ENCODE data around the gene MMP24.
A peak's percentile ranks its signal among the peaks of the same experiment; 100 is the strongest.
"Not testable (repeated sequence)": the region's sequence is repeated elsewhere in the genome, so short reads cannot be mapped to it uniquely, and the experiment has no call there.

Gene MMP24

GRCh38 chr20:35223941-35224340 is 2.5 kb upstream of the MMP24 start:
- no peak for DNase-seq (ENCODE audit: low spot score)

DNA sequence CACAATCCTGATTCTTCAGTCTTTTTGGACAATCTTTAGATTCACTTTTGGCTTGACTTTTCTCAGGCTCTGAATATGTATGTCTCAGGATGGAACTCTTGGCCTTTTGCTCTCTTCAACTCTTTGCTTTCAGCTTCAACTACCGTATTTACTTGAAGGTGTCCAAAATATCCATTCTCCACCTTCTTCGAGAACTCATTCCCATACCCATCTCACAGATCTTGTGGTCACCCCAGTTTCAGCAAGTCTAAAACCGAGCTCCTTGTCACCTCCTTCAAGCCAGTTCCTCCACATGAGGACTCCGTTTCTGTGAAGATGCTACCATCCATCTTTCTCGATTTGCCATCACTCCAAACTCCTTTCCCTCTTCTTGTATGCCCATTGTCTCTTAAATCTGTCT is 2.0 kb upstream of the MMP24 start:
- no peak for DNase-seq (ENCODE audit: low spot score)

DNA sequence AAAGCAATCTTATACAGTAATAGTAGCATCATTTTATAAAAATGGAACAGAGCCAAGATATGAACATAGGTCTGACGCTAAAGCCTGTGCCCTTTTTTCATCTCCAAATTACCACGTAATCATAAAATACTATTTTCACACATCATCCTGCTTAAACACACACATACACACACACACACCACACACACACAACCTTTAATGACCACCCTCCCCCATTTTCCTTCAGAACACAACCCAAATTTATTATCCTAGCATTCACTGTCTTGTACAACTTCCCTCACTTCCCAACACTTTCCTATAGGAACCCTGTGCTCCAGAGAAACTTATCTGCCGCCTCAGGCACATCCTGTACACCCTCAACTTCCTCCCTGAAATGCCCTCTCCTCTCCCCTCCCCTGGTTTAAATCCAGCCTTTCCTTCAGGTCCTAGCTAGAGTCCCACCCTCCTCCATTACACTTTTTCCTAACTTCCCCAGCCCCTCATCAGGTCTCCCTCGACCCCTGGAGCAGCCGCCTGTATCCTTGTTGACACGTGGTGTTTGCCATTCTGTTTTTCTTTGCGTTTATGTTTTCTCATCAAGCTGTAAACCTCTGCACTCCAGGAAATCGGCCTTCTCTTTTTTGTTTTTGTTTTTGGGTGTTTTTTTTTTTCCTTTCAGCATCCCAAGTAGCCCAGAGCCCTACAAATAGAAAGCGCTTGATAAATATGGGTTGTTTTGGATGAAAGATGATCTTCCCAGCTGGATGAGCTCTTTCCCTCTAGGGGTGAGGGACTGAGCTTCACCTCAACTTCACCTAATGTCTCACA is 968 bp upstream of the MMP24 start:
- no peak for DNase-seq (ENCODE audit: low spot score)

DNA sequence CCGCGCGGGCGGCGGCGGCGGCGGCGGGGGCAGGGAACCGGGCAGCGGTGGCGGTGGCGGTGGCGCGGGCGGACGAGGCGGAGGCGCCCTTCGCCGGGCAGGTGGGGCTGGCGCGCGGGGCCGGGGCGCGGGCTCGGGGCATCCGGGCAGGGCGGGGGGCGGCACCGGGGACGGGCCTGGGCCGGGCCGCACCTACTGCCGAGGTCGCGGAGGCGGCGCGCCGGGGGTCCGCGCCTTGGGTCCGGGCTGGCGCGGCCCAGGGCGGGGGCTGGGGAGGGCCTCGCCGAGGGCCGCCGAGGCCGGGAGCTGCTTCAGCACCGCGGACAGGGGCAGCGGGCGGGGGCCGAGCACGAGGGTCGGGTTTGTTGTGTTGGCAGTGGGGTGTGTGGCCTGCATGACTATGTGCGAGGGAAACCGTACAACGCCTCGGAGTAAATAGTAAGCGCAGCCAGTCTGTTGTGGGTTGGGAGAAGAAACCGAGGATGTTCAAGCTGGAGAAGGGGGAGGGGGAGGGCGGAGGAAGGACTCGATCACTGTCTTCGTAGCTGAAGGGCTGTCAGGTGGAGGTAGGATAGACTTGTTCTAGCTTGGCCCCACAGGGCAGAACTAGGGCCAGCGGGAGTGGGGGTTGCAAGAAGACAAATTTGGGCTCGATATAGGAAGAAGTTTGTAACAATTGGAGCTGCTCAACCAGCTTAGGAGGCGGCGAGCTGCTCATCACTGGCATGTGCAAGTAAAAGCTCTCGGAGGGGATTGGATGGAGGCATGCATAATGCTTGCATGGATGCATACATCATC is 593 bp downstream of the MMP24 start:
- DNase-seq (ENCODE audit: low spot score) = peak; percentile 84

DNA sequence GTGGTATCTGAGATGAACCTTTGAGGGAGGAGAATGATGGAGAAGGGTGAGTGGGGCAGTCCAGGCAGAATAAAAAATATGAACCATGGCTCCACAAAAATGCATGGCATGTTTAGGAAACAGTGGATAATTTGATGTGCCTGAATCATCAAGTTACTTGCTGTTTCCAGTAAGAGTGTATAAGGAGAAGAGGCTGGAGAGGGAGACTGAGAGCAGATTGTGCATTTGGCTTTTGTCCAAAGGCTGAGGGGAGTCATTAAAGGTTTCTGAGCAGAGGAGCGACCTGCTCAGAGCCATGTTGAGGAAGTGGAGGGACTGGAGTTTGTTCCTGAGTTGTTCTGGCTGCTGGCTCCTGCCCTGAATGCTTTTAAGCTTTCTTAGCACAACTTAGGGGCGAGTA is 6.1 kb downstream of the MMP24 start:
- DNase-seq (ENCODE audit: low spot score) = no peak

- DNase-seq (ENCODE audit: low spot score) = no peak
Measured at GRCh38 chr20:35235881-35236280, 9.4 kb downstream of the MMP24 start.

- DNase-seq (ENCODE audit: low spot score) = no peak
Measured at GRCh38 chr20:35237486-35237885, 11.0 kb downstream of the MMP24 start.

- no peak for DNase-seq (ENCODE audit: low spot score)
Measured at GRCh38 chr20:35238170-35238569, 11.7 kb downstream of the MMP24 start.

DNA sequence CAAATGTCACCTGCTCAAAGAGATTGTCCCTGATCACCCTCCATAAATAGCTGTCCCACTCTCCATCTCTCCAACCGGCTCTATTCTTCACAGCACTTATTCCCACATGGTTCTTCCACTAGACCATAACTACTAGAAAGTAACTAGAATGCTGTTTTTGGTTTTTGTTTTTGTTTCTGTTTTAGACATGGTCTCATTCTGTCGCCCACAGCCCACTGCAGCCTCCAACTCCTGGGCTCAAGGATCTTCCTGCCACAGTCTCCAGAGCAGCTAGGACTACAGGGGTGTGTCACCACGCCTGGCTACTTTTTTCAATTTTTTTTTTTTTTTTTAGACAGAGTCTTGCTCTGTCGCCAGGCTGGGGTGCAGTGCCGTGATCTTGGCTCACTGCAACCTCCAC is 12.2 kb downstream of the MMP24 start:
- DNase-seq (ENCODE audit: low spot score) = no peak

DNA sequence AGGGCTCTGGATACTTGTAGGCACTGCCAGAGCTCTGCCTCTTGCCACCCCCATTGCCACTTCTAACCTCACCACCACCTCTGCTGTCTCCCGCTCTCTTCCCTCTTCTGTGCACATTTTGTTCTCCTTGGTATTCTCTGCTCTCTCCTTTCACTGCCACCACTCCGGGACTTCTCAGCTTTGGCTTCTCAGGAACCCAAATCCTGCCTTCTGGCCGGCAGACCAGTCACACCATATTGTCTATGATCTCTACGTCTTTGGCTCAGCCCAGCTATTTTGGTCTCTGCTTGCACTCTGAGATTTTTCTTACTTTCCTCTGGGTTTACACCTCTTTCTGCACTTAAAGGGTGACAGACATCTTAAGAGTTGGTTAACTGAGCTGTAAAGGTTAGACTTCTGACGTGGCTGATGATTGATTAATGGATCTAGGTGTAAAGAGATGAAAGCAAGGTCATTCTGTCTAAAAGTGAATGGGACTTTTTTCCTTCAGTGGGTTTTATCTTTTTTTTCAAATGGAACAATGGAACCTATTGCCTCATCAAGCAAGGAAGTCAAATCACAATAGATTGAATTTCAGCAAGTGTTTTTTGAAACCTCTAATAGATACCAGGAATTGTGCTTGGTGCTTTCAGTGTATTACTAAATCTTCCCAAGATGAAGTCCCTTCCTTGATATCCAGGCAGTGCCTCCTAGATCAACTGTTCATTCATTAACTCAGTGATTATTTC is 13.8 kb downstream of the MMP24 start:
- DNase-seq (ENCODE audit: low spot score) = no peak

DNA sequence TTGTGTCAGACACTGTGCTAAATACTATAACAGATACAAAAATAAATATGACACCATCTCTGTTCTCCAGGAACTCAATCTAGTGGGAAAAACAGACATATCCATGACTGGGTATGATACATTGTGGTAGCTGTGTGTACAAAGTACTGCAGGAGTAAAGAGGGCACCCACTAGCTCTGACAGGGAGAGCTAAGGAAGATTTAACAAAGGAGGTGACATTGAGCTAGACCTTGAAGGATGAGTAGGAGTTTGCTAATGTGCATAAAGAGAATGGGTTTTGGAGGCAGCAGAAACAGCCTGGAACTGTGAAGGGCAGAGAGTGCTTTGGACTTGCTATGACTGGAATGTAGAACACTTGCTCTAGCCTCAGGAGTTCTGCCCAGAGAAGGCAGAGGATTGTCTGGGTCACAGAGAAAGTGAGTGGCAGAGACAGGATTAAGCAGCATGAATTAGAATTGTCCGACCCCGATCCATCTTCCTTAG is 14.4 kb downstream of the MMP24 start:
- no peak for DNase-seq (ENCODE audit: low spot score)

DNA sequence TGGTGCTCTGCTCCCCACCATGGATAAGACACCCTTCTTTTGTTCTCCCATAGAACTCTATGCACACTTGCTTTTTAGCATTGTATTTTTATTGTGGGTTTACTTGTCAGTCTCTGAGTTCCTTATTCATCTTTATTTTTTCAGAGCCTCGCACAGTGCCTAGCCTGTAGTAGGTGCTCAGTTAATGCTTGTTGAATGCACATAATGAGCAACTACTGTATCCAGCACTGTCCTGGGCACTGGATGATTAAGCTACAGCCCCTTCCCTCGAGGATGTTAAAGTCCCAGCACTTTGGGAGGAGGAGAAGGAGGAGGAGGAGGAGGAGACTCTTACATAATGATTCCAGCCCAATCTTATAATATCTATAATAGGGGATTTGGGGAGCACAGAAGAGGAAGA is 16.8 kb downstream of the MMP24 start:
- no peak for DNase-seq (ENCODE audit: low spot score)

DNA sequence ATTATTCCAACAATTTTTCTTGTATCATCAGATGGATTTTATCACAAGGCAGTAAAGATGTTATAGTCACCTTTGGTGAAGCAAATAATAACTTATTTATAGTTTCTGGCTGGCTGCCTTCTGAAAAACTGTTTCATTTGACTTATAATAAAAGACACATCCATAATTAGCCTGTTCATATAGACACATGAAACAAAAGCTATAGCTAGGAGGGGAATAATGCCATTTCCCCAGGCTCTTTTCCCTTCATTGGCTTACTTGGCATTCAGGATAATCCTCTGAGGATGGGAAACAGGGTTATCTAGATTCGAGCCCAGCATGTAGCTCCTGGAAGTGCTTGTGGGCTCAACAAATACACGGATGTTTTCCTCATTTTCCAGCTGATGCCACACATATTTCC is 17.5 kb downstream of the MMP24 start:
- DNase-seq (ENCODE audit: low spot score) = no peak

- DNase-seq (ENCODE audit: low spot score) = no peak
Measured at GRCh38 chr20:35246723-35247122, 20.2 kb downstream of the MMP24 start.

GRCh38 chr20:35248641-35249475 is 22.4 kb downstream of the MMP24 start:
- no peak for DNase-seq (ENCODE audit: low spot score)

DNA sequence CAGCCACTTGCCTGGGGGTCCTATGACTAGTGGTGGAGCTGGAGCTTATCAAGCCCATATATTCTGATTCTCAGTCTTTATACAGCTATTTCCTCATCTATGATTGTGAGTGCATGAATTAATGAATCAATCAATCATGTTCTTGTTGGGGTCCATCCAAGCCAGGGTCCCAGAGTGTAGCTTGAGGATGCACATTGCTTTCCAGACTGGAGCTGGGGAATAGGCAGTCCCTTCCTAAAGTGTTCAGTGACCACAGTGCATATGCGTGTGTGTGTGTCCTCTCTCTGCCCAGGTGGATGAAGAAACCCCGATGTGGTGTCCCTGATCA is 25.1 kb downstream of the MMP24 start:
- no peak for DNase-seq (ENCODE audit: low spot score)

DNA sequence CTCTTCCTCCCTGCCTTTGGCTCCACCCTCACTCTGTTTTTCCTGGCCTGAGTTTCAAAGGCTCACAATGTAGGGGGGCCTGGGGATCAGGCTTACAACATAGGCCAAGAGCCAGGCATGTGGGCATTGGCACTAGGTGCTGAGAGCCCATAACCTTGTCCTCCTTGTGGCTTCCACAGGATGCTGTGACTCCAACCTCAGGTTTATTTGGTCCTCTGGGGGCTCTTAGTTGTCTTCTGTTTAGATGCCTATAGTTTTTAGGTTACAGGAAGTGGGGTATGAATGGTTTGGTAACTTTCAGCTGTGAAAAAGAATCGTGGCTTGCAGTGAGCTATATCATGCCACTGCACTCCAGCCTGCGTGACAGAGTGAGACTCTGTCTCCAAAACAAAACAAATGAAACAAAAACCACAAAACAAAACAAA is 25.6 kb downstream of the MMP24 start:
- no peak for DNase-seq (ENCODE audit: low spot score)

GRCh38 chr20:35252598-35252997 is 26.1 kb downstream of the MMP24 start:
- not testable (repeated sequence) for DNase-seq (ENCODE audit: low spot score)

GRCh38 chr20:35253010-35253409 is 26.5 kb downstream of the MMP24 start:
- no peak for DNase-seq (ENCODE audit: low spot score)

DNA sequence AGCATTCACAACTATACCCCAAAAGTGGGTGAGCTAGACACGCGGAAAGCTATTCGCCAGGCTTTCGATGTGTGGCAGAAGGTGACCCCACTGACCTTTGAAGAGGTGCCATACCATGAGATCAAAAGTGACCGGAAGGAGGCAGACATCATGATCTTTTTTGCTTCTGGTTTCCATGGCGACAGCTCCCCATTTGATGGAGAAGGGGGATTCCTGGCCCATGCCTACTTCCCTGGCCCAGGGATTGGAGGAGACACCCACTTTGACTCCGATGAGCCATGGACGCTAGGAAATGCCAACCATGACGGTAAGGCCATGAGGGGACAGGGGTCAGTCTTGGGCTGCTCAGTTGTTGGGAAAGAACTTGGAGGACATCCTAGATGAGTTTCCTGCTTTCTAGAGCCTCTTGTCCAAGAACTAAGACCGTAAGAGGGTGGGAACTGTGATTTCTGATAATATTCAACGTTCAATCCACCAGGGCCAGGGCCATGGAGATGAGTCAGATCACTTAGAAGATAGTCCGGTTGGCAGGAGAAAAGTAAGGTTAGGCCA is 28.0 kb downstream of the MMP24 start:
- no peak for DNase-seq (ENCODE audit: low spot score)

DNA sequence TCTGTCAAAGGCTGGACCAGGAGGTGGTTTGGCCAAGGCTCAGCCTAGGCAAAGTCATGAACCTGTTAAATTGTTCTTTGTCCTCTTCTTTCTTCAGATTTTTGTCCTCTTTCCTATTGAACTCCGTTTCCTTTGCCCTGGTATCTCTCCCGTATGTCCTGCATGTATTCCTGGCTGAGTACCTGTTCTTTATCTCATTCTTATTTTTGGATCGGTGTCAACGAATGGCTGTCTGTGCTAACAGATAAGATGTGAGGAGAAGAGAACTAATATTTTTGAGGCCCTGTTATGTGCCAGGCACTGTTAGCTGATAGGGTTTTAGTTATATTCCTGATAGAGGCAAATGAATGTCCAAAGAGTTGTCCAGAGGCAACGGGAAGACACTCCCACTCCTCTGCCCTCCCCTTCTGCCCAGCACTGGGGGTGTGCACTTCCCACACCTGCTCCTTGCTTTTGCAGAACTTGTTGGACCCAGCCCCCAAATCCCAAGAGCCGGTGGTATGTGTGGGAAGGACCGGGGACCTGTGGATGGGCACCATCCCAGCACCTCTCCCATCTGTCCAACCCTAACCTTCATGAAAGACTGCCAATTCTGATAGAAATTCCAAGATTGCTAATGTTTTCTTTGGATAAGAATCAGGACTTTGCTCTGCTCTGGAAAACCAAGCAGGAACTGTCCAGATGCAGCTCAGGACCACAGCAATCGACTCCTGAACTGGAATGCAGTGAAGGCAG is 30.9 kb downstream of the MMP24 start:
- DNase-seq (ENCODE audit: low spot score) = no peak
